Activated CD8-positive, alpha-beta memory T cell treated with anti-CD3 and anti-CD28 coated beads for 4 hours (primary cell): ENCODE data around the gene TSHZ2.
"Not testable (repeated sequence)": the region's sequence is repeated elsewhere in the genome, so short reads cannot be mapped to it uniquely, and the experiment has no call there.

Experiments
- DNase-seq, 2 donors: peaks; one replicate each; pipeline ENCODE4 v3.0.0-alpha.2; 2020; ENCODE audit warnings: low read depth in 2 of 2

Gene TSHZ2

DNA sequence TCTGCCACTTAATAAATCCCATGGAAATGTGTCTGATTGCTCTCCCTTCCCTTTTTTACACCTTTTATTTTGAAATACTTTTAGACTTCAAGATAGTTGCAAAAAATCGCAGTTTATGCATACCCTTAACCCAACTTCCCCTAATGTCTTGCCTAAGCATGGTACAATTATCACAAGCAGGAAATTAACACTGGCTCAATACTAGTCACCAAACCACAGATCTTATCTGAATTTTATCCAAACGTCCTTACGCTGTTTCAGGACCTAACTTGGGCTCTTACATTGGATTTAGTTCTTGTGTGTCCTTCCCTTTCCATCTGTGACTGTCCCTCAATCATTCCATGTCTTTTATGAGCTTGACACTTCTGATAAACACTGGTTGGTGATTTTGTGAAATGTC, 475.2 kb downstream of the TSHZ2 start:
- DNase-seq: no peak

- DNase-seq: no peak
These were observed 476.3 kb downstream of the TSHZ2 start for GRCh38 chr20:53448426-53448825.

DNA sequence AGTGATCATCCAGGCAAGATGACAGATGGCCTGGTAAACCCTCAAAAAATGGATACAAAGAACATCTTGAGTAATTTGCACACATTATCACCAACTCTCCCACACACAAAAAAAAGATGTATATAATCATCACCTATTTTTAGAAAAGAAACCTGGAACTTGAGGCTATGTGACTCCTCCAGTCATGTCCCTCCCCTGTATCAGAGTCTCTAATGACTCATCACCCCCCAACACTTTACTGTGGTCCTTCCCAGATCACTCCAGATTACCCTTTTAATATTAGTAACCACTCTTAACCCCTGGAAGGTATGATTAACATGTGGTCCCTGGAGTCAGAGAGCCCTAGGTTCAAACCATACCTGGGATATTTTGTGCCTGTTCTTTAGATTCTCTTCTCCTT, 476.7 kb downstream of the TSHZ2 start:
- DNase-seq: no peak

GRCh38 chr20:53453076-53453475, 480.9 kb downstream of the TSHZ2 start:
- no peak for DNase-seq

GRCh38 chr20:53454675-53455276, 482.6 kb downstream of the TSHZ2 start:
- DNase-seq: no peak

GRCh38 chr20:53463101-53463972, 491.2 kb downstream of the TSHZ2 start:
- no peak for DNase-seq

GRCh38 chr20:53466279-53466678, 494.1 kb downstream of the TSHZ2 start:
- DNase-seq: no peak

DNA sequence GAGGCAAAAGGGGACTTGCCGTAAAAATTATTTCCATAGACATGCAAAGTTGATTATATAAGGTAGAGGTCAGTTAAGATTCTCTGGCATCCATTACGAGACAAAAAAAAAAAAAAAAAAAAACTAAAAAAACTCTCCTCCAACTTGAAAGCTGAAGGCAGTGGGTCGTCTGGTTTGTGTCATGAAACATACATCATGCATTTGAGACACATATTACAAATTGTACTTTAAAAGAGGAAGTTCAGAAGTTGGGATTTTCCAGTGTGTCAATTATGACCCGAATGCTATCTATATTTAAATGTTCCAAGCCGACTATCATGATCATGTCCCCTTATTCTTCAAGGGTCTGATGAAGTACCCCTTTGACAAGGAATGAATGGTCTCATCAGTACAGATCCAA, 496.4 kb downstream of the TSHZ2 start:
- DNase-seq: no peak

- DNase-seq: not testable (repeated sequence)
These were observed 500.7 kb downstream of the TSHZ2 start for GRCh38 chr20:53472859-53473258.

DNA sequence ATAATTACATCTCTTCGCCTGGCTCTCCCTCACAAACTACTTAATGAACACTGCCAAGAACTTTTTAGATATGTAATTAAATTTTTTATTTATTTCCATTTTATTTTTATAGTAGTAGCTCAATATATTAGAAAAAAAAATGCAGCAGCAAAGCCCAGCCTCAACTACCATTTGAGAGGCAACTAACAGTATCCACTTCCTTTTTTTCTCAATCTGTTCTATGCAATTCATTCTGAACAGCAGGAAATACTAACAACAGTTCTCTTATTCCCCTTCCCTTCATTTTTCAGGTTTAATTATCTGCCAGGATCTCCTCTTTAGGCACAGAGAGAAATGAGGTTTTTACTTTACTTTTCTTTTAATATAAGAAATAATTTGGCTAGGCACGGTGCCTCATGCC, 508.8 kb downstream of the TSHZ2 start:
- no peak for DNase-seq

DNA sequence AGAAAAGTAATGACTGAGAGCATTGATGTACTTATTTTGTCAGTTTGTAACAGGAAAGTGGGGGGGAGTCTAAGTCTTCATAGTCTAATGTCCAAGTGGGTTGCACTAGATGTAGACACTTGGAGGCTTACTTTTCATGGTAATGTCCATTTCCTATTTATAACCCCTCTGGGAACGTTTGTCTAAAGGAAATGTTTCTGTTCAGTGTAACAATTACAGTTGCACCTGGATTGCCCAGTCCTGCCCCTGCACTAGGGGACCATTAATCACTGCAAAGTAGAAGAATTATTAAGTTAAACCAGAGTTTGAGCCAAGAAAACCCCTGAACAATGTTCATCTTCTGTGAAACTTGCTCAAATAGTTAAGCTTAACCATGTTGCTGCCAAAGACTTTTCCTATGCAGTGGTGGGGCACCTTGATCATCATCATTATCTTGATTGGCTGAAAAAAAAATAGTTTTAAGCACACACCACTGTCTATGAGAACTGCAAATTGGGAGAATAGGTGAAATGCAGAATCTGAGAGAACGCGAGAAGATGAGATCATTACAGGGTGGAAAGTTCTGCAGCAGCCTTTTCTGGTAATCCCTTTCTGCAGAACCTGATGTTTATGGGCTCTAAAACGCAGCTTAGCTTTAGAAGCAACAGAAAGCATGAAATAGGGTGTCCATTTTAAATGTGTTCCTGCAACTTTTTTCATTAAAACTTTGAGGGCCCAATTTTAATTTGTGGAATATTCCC, 515.5 kb downstream of the TSHZ2 start:
- DNase-seq: no peak

- DNase-seq: no peak
These were observed 516.7 kb downstream of the TSHZ2 start for GRCh38 chr20:53488775-53489272.

DNA sequence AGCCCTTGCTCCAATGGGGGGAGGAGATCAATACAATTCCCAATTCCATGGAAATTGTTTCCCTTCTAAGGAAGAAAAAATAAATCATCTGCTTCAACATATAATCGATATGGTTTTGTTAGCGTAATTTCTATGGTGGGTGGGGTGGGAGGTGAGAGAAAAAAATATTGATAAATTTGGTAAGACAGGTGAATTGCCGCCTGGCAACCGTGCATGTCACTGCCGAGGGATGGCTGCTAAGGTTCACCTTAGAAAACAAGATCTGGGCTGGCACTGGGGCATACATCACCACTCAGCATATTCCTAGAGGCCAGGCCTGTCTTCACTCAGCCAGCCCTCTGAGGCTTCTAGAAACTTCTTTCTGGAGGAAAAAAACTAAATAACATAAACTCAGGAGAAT, 517.4 kb downstream of the TSHZ2 start:
- DNase-seq: no peak

DNA sequence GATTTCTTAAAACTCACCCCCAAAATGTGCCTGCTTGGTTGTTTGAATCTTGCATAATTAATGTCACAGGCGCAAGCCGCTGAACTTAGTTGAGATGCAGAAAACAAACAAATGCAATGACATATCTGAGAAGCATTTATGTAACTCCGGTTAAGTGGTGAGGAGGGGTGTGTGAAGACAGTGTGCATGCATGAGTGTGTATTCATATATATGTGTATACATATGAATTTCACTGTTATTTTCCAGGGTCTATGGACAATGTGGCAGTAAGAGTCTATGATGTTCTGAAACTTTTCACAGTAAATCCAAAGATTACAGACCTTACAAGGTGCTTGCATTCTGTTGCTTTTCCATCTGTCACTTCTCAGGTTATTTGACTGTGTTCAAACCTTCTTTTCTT, 518.5 kb downstream of the TSHZ2 start:
- no peak for DNase-seq

DNA sequence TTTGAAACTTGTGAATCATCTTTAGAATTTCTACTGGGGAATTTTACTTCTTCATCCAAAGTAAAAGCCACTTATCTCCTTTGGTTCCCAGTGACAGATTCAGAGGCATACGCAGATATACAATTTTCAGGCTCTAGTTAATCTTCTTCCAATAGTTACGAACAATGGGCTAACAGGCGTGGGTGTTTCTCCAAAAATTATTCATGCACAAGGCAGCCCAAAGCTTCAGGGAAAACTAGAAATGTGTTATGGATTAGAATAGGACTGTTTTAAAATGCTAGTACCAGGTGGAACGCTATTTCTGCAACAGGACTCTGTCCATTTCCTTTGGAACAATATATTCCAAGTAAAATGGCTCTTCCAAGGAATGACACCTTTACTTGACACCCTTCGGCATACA, 519.3 kb downstream of the TSHZ2 start:
- no peak for DNase-seq

GRCh38 chr20:53492212-53492611, 520.1 kb downstream of the TSHZ2 start:
- DNase-seq: no peak

DNA sequence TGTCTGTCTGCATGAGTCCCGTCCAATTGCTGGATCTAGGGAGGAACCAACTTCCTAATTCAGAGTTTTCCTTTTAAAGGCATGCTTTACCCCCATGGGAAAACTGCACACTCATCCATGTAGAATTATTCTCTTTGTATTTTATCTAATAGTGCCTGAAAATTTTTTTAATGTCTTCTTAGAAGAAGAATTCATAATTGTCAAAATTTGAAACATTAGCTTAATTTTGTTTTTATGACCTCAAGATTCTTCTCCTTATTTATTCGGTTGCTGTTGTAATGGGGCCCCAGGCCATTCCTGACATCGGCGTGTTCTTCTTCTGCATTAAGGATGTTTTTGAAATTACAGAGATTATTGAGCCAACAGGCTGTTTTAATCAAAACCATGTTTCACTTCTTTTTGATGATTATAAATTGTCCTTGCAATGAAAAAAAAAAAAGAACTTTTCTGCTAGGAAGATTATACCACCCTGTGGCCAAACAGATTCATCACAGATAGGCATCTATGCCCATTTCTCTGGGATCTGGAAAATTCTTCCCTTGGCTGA, 521.2 kb downstream of the TSHZ2 start:
- no peak for DNase-seq

DNA sequence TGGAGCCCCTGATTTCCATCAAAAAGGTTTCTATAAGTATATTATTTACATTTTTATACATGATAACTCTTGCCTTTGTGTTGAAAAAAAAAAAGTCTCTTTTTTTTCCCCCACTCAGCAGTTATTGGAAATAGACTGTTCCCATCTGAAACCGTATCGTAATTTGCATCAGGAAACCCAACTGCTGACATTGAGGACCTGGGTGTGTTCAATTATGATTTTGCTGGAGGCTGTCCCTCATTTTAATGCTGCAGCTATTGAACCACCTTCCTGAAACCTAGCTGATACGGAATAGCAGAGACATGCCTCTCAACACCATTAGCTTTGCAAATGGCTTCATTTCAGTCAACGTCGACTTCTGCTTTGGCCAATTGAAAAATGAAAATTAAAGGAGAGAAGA, 522.6 kb downstream of the TSHZ2 start:
- DNase-seq: no peak

GRCh38 chr20:53495398-53496092, 523.4 kb downstream of the TSHZ2 start:
- DNase-seq: no peak

- no peak for DNase-seq
These were observed 525.1 kb downstream of the TSHZ2 start for GRCh38 chr20:53497246-53497645.

GRCh38 chr20:53498341-53498740, 526.2 kb downstream of the TSHZ2 start:
- no peak for DNase-seq

DNA sequence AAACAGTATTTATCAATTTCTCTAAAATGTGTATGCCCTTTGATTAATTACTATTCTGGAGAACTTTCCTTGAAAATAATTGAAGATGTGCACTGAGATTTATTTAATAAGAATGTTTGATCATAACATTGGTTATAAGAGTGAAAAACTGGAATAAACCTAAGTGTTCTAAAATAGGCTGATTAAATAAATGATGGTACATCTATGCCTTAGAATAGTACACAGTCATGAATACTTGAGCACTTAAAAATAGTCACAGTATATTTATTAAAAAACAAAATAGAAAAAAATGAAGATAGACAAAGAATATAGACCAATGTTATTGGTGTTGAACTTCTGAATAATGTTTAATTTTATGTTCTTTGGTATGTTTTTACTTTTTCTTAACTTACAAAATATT, 528.5 kb downstream of the TSHZ2 start:
- DNase-seq: no peak
